Hypothalamus (tissue), 51 donors: ENCODE data around the gene PDE6H.

Experiments used
- DNase-seq, 51 donors: peaks; one replicate each; lab custom pipeline; 2025; lab: John Stamatoyannopoulos, UW

The PDE6H gene

GRCh38 chr12:14965221-14965620, 7.6 kb upstream of the PDE6H start:
- DNase-seq, result no peak

- no peak for DNase-seq
These were observed 4.4 kb upstream of the PDE6H start for GRCh38 chr12:14968478-14968877.

DNA sequence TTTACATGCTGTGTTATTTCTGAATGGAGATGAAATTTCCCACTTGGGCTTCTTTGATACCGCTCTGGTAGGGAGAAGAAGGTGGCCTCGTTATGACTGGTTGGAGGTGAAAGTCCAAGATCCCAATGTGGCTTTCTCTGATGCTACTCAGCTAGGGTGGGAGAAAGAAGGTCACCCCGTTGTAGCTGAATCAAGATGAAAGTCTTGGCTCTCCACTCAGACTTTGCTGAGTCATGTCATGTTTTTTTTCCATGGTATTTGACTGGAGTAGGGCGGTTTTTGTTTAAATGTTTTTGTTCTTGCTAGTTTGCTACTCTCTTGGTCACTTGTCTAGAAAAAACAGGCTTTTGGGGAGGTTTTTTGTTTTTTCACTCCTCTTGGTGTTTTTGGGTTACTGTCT, 2.4 kb upstream of the PDE6H start:
- DNase-seq, result no peak

DNA sequence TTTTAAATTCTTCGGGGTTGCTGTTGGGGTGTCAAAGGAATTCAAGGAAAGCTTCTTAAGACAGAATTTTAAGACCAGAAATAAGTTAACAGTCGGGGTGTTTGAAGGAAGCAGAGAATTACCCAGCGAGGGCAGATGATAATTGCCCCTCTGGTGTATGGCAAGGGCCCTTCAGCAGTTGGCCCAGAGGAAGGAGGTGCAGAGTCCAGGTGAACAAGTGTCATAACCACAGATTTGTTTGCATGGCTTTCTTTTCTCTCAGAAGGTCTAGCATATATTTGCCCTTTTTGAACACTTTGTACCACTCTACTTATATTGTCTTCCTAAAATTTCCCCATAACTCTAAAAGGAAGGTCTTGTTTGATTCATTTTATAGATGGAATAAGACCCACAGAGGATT, 1.8 kb downstream of the PDE6H start:
- DNase-seq, result no peak

DNA sequence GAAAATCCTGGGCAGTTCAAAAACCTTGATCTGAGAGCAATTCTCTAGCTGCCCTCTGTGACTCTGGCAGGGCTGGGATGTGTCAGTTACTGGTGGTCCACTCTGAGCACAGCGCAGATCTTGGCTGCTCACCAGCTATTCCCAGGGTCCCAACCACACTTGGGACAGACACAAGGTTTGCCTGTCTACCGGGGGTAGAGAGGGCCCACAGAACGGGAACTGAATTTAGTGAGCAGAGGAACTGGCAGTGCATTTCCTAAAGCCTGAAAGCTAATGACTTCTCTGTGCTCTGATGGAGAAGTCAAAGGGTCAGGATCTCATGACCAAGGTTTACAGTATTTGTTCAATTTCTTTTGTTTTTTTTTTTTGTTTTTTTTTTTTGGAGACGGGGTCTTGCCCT, 2.6 kb downstream of the PDE6H start:
- DNase-seq, result no peak

- no peak for DNase-seq
These were observed 3.8 kb downstream of the PDE6H start for GRCh38 chr12:14976658-14977057.

DNA sequence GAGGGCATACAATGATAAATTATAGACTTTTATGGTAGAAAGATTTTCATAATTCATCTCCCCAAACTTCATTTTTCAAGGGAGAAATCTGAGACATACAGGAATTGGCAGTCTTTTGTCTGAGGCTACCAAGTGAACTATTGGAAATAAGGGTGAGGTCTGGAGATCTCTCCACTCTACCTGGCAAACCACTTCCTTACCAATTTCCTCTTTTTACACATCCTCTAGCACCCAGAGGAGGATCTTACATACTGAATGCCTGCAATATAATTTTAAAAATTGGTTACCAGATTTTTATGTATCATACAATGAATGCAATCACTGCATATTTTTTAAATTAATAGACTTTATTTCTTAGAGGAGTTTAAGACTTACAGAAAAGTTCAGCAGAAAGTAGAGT, 6.6 kb downstream of the PDE6H start:
- DNase-seq, result no peak

DNA sequence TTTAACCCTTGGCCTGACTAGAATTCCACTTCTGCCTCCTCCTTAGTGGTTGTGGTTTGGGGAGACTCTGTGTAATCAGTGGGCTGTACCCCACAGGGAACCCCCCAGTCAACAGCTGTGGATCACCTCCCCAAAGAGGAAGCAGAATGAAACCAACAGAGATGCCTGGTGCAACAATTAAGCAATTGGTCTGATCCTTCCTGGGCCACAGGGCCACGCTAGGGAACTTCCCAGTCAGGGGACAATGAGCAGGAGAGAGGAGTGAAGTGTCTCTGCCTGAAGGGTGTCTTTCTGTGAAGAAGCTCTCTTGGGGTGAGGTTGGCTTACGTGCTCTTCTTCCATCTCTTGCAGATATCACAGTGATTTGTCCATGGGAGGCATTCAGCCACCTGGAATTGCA, 8.2 kb downstream of the PDE6H start:
- no peak for DNase-seq

DNA sequence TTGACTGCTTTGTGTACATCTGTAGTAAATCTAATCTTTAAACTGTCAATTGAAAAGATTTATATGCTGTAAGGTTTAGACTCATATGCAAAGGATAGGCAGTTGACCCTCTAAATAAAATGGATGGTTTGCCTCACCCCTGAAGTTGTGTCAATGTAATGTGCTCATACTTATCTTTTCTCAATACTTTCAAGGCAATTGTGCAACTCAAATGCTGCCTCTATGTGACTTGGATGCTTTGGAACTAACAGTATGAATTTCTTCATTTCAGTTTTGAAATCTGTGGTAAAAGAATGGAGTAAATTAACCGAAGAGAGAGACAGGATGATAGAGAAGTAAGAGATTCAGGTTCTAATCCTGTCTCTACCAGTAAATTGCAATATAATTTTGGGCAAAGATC, 9.7 kb downstream of the PDE6H start:
- DNase-seq, result no peak

DNA sequence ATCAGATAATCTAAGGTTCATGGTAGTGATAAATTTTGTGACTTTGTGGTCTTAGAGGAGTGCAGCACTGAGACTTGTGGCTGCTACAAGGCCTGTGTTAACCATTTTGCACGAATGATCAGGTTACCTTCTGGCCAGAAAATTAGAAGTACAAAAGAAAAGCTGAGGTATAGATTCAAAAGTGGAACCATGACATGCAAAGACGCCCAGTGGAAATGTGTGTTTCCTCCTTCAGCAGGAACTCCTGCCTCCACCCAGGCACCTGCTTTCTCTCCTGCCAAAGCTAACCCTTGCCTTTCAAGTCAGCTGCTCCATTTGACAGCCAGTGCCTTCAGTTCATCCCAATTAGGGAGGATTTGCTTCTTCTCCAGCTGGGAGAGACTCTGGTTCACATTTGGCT, 10.1 kb downstream of the PDE6H start:
- no peak for DNase-seq

- DNase-seq, result no peak
These were observed 11.2 kb downstream of the PDE6H start for GRCh38 chr12:14984036-14984435.

DNA sequence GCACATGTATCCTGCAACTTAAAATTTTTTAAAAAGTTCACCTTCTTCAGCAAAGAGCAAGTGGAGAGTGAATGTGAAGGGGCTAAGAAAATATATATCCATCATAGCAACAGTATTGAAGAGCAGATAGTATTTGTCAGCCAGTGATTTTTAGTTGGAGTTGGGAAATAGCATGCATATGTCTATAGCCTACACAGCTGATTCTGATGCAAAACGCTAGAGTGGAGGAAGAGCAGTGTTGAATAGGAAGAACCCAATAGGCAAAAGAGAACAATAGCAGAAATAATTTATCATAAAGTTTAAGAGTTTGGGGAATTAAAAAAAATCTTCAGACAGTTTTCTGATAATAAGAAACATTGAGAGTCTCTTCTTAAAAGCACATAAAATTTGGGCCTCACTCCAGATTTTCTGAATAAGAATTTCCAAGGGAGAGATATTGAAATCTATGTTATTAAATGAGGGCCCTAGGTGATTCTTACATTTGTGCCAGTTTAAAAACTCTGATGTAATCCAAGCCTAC, 12.0 kb downstream of the PDE6H start:
- DNase-seq, result no peak

DNA sequence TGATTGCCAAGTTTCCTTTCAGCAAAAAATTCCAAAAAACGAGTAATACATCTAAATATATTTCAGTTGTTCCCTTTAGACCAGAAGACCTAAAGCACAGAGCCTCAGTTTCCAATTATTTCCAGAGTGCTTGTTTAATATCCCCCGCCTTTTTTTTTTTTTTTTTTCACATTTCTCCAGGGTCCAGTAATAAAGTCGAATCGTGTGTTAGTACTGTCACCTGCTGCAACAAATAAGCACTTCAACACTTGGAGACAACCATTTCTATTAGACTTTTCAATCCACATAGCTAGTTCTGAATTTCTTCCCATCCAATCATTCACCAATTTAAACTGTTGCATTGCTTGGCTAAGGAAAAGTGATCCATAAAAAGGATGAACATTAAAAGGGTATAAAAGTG, 13.6 kb downstream of the PDE6H start:
- no peak for DNase-seq

DNA sequence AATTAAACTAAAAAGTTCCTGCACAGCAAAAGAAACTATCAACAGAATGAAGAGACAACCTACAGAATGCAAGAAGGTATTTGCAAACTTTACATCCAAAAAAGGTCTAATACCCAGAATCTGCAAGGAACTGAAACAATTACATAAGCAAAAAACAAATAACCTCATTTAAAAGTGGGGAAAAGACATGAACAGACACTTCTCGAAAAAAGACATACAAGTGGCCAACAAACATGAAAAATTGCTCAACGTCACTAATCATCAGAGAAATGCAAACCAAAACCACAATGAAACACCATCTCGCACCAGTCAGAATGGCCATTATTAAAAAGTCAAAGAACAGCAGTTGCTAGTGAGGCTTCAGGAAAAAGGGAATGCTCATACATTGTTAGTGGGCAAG, 15.2 kb downstream of the PDE6H start:
- DNase-seq, result no peak

GRCh38 chr12:14989790-14990189, 16.9 kb downstream of the PDE6H start:
- DNase-seq, result no peak

- DNase-seq, result no peak
These were observed 18.2 kb downstream of the PDE6H start for GRCh38 chr12:14991069-14991468.

- no peak for DNase-seq
These were observed 19.8 kb downstream of the PDE6H start for GRCh38 chr12:14992673-14993072.

GRCh38 chr12:14993117-14993516, 20.3 kb downstream of the PDE6H start:
- DNase-seq, result no peak

GRCh38 chr12:14993537-14994266, 20.9 kb downstream of the PDE6H start:
- DNase-seq, result peak in 1 of 51 donors; percentile 1

DNA sequence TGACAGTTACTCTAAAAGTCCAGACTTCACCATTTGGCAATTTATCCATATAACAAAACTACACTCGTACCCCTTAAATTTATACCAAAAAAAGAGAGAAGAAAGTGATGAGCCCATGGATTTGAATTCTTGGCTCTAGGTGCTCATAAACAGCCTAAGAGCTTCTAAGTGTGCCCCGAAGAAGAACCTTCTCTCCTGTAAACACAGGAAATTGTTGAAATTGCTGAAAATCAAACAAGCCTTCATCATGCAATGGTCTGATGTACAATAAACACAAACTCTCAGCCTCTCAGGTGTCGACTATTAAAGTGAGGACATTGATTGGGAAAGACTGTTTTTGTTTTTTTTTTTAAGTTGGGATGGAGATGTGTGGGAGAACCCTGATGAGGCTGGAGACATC, 21.8 kb downstream of the PDE6H start:
- no peak for DNase-seq

GRCh38 chr12:14995583-14996425, 23.0 kb downstream of the PDE6H start:
- DNase-seq, result peak in 1 of 51 donors; percentile 28

- no peak for DNase-seq
These were observed 25.2 kb downstream of the PDE6H start for GRCh38 chr12:14997998-14998397.
